RWPE2 (cell line): Measurements from ENCODE around the gene KRT33A.
A peak's percentile ranks its signal among the peaks of the same experiment; 100 is the strongest.

ENCODE experiments used
- ATAC-seq: fragments of 200-7000 bp; cut with Tn5 transposase; 3 replicates; pipeline ENCODE4 v1.9.1; 2021; ENCODE audit warnings: low read depth
- DNase-seq: peaks from one replicate; pipeline ENCODE4 v3.0.0-alpha.2; 2020; ENCODE audit warnings: low spot score
- H3K27ac ChIP-seq: fragments of 450-650 bp; 2 replicates; pipeline ENCODE4 v1.5.1; 2017; ENCODE audit warnings: mild to moderate bottlenecking; ENCODE audit not compliant: poor library complexity, severe bottlenecking
- H3K27me3 ChIP-seq: fragments of 250-450 bp; sonication (Bioruptor Pico); 2 replicates; pipeline ENCODE4 v1.5.1; 2021; ENCODE audit warnings: mild to moderate bottlenecking, moderate library complexity; ENCODE audit not compliant: insufficient read depth, poor library complexity, severe bottlenecking
- H3K36me3 ChIP-seq: fragments of 250-450 bp; sonication (Bioruptor Pico); 2 replicates; pipeline ENCODE4 v1.5.1; 2020; ENCODE audit warnings: low read depth, mild to moderate bottlenecking, moderate library complexity
- H3K4me1 ChIP-seq: fragments of 250-450 bp; sonication (Bioruptor Pico); 2 replicates; pipeline ENCODE4 v1.5.1; 2021; ENCODE audit warnings: mild to moderate bottlenecking, moderate library complexity; ENCODE audit not compliant: insufficient read depth, poor library complexity, severe bottlenecking
- H3K4me3 ChIP-seq: fragments of 250-450 bp; sonication (Bioruptor Pico); 2 replicates; pipeline ENCODE4 v1.5.1; 2021; ENCODE audit warnings: mild to moderate bottlenecking, moderate library complexity; ENCODE audit not compliant: severe bottlenecking
- H3K9me3 ChIP-seq: fragments of 250-450 bp; sonication (Bioruptor Pico); 2 replicates; pipeline ENCODE4 v1.5.1; 2021; ENCODE audit warnings: mild to moderate bottlenecking, moderate library complexity; ENCODE audit not compliant: severe bottlenecking
- CTCF ChIP-seq: fragments of 450-650 bp; IDR thresholded peaks from one replicate; pipeline ENCODE4 v1.5.1; 2017; ENCODE audit warnings: mild to moderate bottlenecking, moderate library complexity; ENCODE audit not compliant: poor library complexity, severe bottlenecking

The KRT33A gene

GRCh38 chr17:41377546-41377945 is 26.9 kb upstream of the KRT33A start:
- no peak for TF ChIP-seq CTCF
- no peak for DNase-seq
- H3K27ac ChIP-seq: peak overlapping the region; percentile 81

GRCh38 chr17:41369713-41370112 is 19.1 kb upstream of the KRT33A start, which contains the start of gene KRT33B:
Gene KRT33B (minus strand): TSS chr17:41369813. CDS start chr17:41369750, 63 bp downstream.
- Histone ChIP-seq H3K9me3 (no peaks in the 10 kb centered on the region), H3K36me3 (no peaks in the 10 kb centered on the region), H3K27me3 (no peaks in the 10 kb centered on the region), H3K4me3 (no peak within 1 kb of the TSS), H3K4me1 (peaks cover 15% of the 10 kb centered on the region), H3K27ac (no peak within 1 kb of the TSS)
- no peak for TF ChIP-seq CTCF
- DNase-seq (no peak), ATAC-seq (no peak)

More at GRCh38 chr17:41377546-41377945, 26.9 kb upstream of the KRT33A start:
- H3K27me3 ChIP-seq: no peaks in the 10 kb centered on the region
- H3K4me1 ChIP-seq: peaks cover 24% of the 10 kb centered on the region
- ATAC-seq: 0 out of 3 replicates have a peak, but pooled peaks have one; percentile 23
- H3K4me3 ChIP-seq: no peak overlapping the region
- H3K9me3 ChIP-seq: no peaks in the 10 kb centered on the region
- H3K36me3 ChIP-seq: no peaks in the 10 kb centered on the region

- ATAC-seq: no peak
- no peak overlapping the region for H3K4me3 ChIP-seq
- H3K27ac ChIP-seq: no peak overlapping the region
- DNase-seq: no peak
- no peaks in the 10 kb centered on the region for H3K36me3 ChIP-seq
- no peaks in the 10 kb centered on the region for H3K9me3 ChIP-seq
- peaks cover 15% of the 10 kb centered on the region for H3K4me1 ChIP-seq
- no peaks in the 10 kb centered on the region for H3K27me3 ChIP-seq
- no peak for TF ChIP-seq CTCF
These were observed 18.4 kb upstream of the KRT33A start for GRCh38 chr17:41369023-41369422.

- peak overlapping the region; percentile 51 for H3K27ac ChIP-seq
- ATAC-seq: peak; percentile 84
- DNase-seq: no peak
These were observed 16.9 kb upstream of the KRT33A start for GRCh38 chr17:41367426-41368075.

More at GRCh38 chr17:41367426-41368075, 16.9 kb upstream of the KRT33A start:
- Histone ChIP-seq H3K4me3 (no peak overlapping the region), H3K9me3 (no peaks in the 10 kb centered on the region), H3K4me1 (peaks cover 15% of the 10 kb centered on the region), H3K27me3 (no peaks in the 10 kb centered on the region), H3K36me3 (no peaks in the 10 kb centered on the region)
- no peak for TF ChIP-seq CTCF
